H9 (cell line): ENCODE measurements around the gene ACAP3. TPM values are rescaled to one million over a fixed set of nuclear protein-coding genes. Genes with fewer than 3 reads are reported as not detected.

Experiments
- DNase-seq: peaks from one replicate; pipeline ENCODE4 v3.0.0-alpha.2; 2017
- H2AFZ ChIP-seq: one replicate; pipeline ENCODE4 v1.6.1; 2013; ENCODE audit warnings: mild to moderate bottlenecking, low read length, control low read depth, moderate library complexity
- H2AK5ac ChIP-seq: 2 replicates; pipeline ENCODE4 v1.6.1; 2013; ENCODE audit warnings: low read length, control low read depth, mixed read lengths; ENCODE audit not compliant: insufficient read length
- H2BK120ac ChIP-seq: one replicate; pipeline ENCODE4 v1.6.1; 2013; ENCODE audit warnings: low read depth, mild to moderate bottlenecking, low read length, control low read depth, inconsistent platforms; ENCODE audit not compliant: poor library complexity, severe bottlenecking
- H2BK12ac ChIP-seq: 2 replicates; pipeline ENCODE4 v1.6.1; 2013; ENCODE audit warnings: low read length, control low read depth, mixed read lengths, low read depth; ENCODE audit not compliant: insufficient read length
- H2BK15ac ChIP-seq: 2 replicates; pipeline ENCODE4 v1.6.1; 2013; ENCODE audit warnings: low read depth, low read length, control low read depth
- H2BK20ac ChIP-seq: one replicate; pipeline ENCODE4 v1.6.1; 2013; ENCODE audit warnings: low read depth, mild to moderate bottlenecking, low read length, control low read depth, inconsistent platforms; ENCODE audit not compliant: poor library complexity, severe bottlenecking
- H2BK5ac ChIP-seq: 2 replicates; pipeline ENCODE4 v1.6.1; 2013; ENCODE audit warnings: low read length, control low read depth, mixed read lengths; ENCODE audit not compliant: insufficient read length
- H3K14ac ChIP-seq: 2 replicates; pipeline ENCODE4 v1.6.1; 2013; ENCODE audit warnings: low read length, control low read depth; ENCODE audit not compliant: insufficient read depth
- H3K18ac ChIP-seq: 2 replicates; pipeline ENCODE4 v1.6.1; 2013; ENCODE audit warnings: low read depth, mild to moderate bottlenecking, mixed read lengths, low read length, control low read depth; ENCODE audit not compliant: insufficient read length
- H3K23ac ChIP-seq: 2 replicates; pipeline ENCODE4 v1.6.1; 2013; ENCODE audit warnings: low read length, control low read depth, mixed read lengths, low read depth; ENCODE audit not compliant: insufficient read length
- H3K23me2 ChIP-seq: 2 replicates; pipeline ENCODE4 v1.6.1; 2013; ENCODE audit warnings: low read depth, mild to moderate bottlenecking, mixed read lengths, low read length, control low read depth; ENCODE audit not compliant: insufficient read length, poor library complexity, severe bottlenecking
- H3K27ac ChIP-seq: 2 replicates; pipeline ENCODE4 v1.5.1; 2013; ENCODE audit warnings: low read length, control low read depth, mixed read lengths, low read depth; ENCODE audit not compliant: insufficient read length
- H3K27me3 ChIP-seq: 2 replicates; pipeline ENCODE4 v1.6.1; 2013; ENCODE audit warnings: low read length, control low read depth, inconsistent platforms; ENCODE audit not compliant: insufficient read depth
- H3K4ac ChIP-seq: 2 replicates; pipeline ENCODE4 v1.6.1; 2013; ENCODE audit warnings: low read depth, mild to moderate bottlenecking, control low read depth, inconsistent platforms, low read length, moderate library complexity
- H3K4me1 ChIP-seq: 2 replicates; pipeline ENCODE4 v1.6.1; 2013; ENCODE audit warnings: low read length, control low read depth, inconsistent platforms; ENCODE audit not compliant: insufficient read depth
- H3K4me2 ChIP-seq: 2 replicates; pipeline ENCODE4 v1.6.1; 2013; ENCODE audit warnings: low read length, control low read depth, mixed read lengths; ENCODE audit not compliant: insufficient read length, insufficient read depth
- H3K56ac ChIP-seq: 2 replicates; pipeline ENCODE4 v1.6.1; 2013; ENCODE audit warnings: low read depth, mild to moderate bottlenecking, mixed read lengths, low read length, control low read depth; ENCODE audit not compliant: insufficient read length
- H3K79me1 ChIP-seq: 2 replicates; pipeline ENCODE4 v1.6.1; 2013; ENCODE audit warnings: low read depth, mild to moderate bottlenecking, moderate library complexity, low read length, control low read depth, inconsistent platforms; ENCODE audit not compliant: insufficient read depth, poor library complexity, severe bottlenecking
- H3K79me2 ChIP-seq: 2 replicates; pipeline ENCODE4 v1.6.1; 2013; ENCODE audit warnings: low read length, control low read depth, inconsistent platforms; ENCODE audit not compliant: insufficient read depth
- H3K9ac ChIP-seq: 2 replicates; pipeline ENCODE4 v1.6.1; 2013; ENCODE audit warnings: low read length, control low read depth, mixed read lengths; ENCODE audit not compliant: insufficient read length; ENCODE audit errors: extremely low read depth
- H3K9me3 ChIP-seq: one replicate; pipeline ENCODE4 v1.6.1; 2013; ENCODE audit warnings: low read depth, low read length, inconsistent platforms; ENCODE audit not compliant: control insufficient read depth
- H3T11ph ChIP-seq: one replicate; pipeline ENCODE4 v1.6.1; 2013; ENCODE audit warnings: mild to moderate bottlenecking, low read length, control low read depth, inconsistent platforms
- H4K20me1 ChIP-seq: one replicate; pipeline ENCODE4 v1.6.1; 2013; ENCODE audit not compliant: control insufficient read depth, insufficient read length, insufficient read depth
- H4K5ac ChIP-seq: 2 replicates; pipeline ENCODE4 v1.6.1; 2013; ENCODE audit warnings: low read depth, mild to moderate bottlenecking, mixed read lengths, low read length, control low read depth; ENCODE audit not compliant: insufficient read length
- H4K8ac ChIP-seq: replicated peaks from 2 replicates; pipeline ENCODE4 v1.6.1; 2013; ENCODE audit warnings: low read length, control low read depth, mixed read lengths, low read depth; ENCODE audit not compliant: insufficient read length
- H4K91ac ChIP-seq: 2 replicates; pipeline ENCODE4 v1.6.1; 2013; ENCODE audit warnings: low read depth, mild to moderate bottlenecking, moderate library complexity, mixed read lengths, low read length, control low read depth; ENCODE audit not compliant: insufficient read length
- H3K27ac Mint-ChIP-seq, 3 experiments: 2 replicates in 2 of 3; 3 replicates in 1 of 3; pipeline ENCODE4 v1.8.0; 2020 to 2021; ENCODE audit warnings: mixed read lengths in 3 of 3, mild to moderate bottlenecking in 1 of 3, moderate library complexity in 1 of 3
- H3K27me3 Mint-ChIP-seq: 2 replicates; pipeline ENCODE4 v1.8.0; 2021; ENCODE audit warnings: low read depth, mild to moderate bottlenecking, moderate library complexity, mixed read lengths
- H3K36me3 Mint-ChIP-seq, 3 experiments: 2 replicates in 2 of 3; 3 replicates in 1 of 3; pipeline ENCODE4 v1.8.0; 2020 to 2021; ENCODE audit warnings: low read depth in 3 of 3, mixed read lengths in 3 of 3; ENCODE audit not compliant: insufficient read depth in 1 of 3
- H3K4me1 Mint-ChIP-seq, 2 experiments: 2 replicates each; pipeline ENCODE4 v1.8.0; 2020; ENCODE audit warnings: mixed read lengths in 2 of 2
- H3K4me3 Mint-ChIP-seq, 2 experiments: 2 replicates in 1 of 2; 3 replicates in 1 of 2; pipeline ENCODE4 v1.8.0; 2020 to 2021; ENCODE audit warnings: mild to moderate bottlenecking in 2 of 2, mixed read lengths in 2 of 2, moderate library complexity in 1 of 2
- H3K9me3 Mint-ChIP-seq, 2 experiments: 2 replicates in 1 of 2; 3 replicates in 1 of 2; pipeline ENCODE4 v1.8.0; 2020; ENCODE audit warnings: mild to moderate bottlenecking in 2 of 2, mixed read lengths in 2 of 2, moderate library complexity in 1 of 2
- WGBS: extraction: QIAGEN DNeasy Blood & Tissue Kit; methylation state at CpG from one replicate; pipeline ENCODE4 v1.1.7; 2013; ENCODE audit warnings: missing lambda C conversion rate, low lambda C conversion rate, mixed read lengths; ENCODE audit not compliant: insufficient read length; ENCODE audit errors: extremely low coverage; 5-methylcytosine and 5-hydroxymethylcytosine counted together
- total RNA-seq: library from RNA; stranded (reverse); gene quantifications from 2 replicates; pipeline ENCODE4 v1.2.1, GENCODE V29; 2021
- TF ChIP-seq, protein P1 (sequence below): fragments of 200-600 bp; sonication (generic); conservative IDR thresholded peaks from 3 replicates; pipeline ENCODE4 v1.8.0; 2021; ENCODE audit warnings: antibody characterized with exemption, mild to moderate bottlenecking

The ACAP3 gene
- total RNA-seq, 1 experiment from 2014 or later: 41.4 TPM

DNA sequence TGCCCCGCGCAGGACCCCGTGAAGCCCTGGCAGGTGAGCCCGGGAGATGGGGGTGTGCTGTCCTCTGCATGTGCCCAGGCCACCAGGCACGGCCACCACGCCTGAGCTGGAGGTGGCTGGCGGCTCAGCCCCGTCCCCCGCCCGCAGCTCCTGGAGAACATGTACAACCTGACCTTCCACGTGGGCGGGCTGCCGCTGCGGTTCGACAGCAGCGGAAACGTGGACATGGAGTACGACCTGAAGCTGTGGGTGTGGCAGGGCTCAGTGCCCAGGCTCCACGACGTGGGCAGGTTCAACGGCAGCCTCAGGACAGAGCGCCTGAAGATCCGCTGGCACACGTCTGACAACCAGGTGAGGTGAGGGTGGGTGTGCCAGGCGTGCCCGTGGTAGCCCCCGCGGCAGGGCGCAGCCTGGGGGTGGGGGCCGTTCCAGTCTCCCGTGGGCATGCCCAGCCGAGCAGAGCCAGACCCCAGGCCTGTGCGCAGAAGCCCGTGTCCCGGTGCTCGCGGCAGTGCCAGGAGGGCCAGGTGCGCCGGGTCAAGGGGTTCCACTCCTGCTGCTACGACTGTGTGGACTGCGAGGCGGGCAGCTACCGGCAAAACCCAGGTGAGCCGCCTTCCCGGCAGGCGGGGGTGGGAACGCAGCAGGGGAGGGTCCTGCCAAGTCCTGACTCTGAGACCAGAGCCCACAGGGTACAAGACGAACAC lies 25.2 kb upstream of the ACAP3 start:
- H2AK5ac ChIP-seq: no peak overlapping the region
- no peak overlapping the region for H2BK120ac ChIP-seq
- H3T11ph ChIP-seq: no peak overlapping the region
- no peak overlapping the region for H3K23ac ChIP-seq
- Mint-ChIP-seq H3K36me3 (peaks cover 0 to 4% (median 2%) of the 10 kb centered on the region in 3 experiments; a peak in 4 of 7 replicates), H3K4me1 (no peaks in the 10 kb centered on the region), H3K9me3 (no peaks in the 10 kb centered on the region), H3K27ac (no peak overlapping the region), H3K4me3 (no peak overlapping the region), H3K27me3 (peaks cover 1% of the 10 kb centered on the region; the same call in 1 of the 2 replicates)
- no CpG with 5 or more reads among the region's 48 CpGs for WGBS
- H2BK15ac ChIP-seq: no peak overlapping the region
- no peaks in the 10 kb centered on the region for H3K4me1 ChIP-seq
- H3K4me2 ChIP-seq: no peak overlapping the region
- H2BK12ac ChIP-seq: no peak overlapping the region
- H4K91ac ChIP-seq: no peak overlapping the region
- H2AFZ ChIP-seq: no peak overlapping the region
- no peaks in the 10 kb centered on the region for H3K9me3 ChIP-seq
- H3K9ac ChIP-seq: no peak overlapping the region
- no peak overlapping the region for H4K8ac ChIP-seq
- H2BK5ac ChIP-seq: no peak overlapping the region
- TF ChIP-seq, protein P1, sequence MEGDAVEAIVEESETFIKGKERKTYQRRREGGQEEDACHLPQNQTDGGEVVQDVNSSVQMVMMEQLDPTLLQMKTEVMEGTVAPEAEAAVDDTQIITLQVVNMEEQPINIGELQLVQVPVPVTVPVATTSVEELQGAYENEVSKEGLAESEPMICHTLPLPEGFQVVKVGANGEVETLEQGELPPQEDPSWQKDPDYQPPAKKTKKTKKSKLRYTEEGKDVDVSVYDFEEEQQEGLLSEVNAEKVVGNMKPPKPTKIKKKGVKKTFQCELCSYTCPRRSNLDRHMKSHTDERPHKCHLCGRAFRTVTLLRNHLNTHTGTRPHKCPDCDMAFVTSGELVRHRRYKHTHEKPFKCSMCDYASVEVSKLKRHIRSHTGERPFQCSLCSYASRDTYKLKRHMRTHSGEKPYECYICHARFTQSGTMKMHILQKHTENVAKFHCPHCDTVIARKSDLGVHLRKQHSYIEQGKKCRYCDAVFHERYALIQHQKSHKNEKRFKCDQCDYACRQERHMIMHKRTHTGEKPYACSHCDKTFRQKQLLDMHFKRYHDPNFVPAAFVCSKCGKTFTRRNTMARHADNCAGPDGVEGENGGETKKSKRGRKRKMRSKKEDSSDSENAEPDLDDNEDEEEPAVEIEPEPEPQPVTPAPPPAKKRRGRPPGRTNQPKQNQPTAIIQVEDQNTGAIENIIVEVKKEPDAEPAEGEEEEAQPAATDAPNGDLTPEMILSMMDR: no peak
- H4K5ac ChIP-seq: no peak overlapping the region
- no peak overlapping the region for H3K27ac ChIP-seq
- no peak for DNase-seq
- no peaks in the 10 kb centered on the region for H4K20me1 ChIP-seq
- no peak overlapping the region for H3K14ac ChIP-seq
- H3K23me2 ChIP-seq: no peaks in the 10 kb centered on the region
- no peak overlapping the region for H3K56ac ChIP-seq
- H3K79me1 ChIP-seq: no peaks in the 10 kb centered on the region
- H2BK20ac ChIP-seq: no peak overlapping the region
- no peaks in the 10 kb centered on the region for H3K79me2 ChIP-seq
- H3K4ac ChIP-seq: no peak overlapping the region
- H3K18ac ChIP-seq: no peak overlapping the region
- no peaks in the 10 kb centered on the region for H3K27me3 ChIP-seq
